Measurements from ENCODE around the gene S1PR1.

Gene S1PR1

GRCh38 chr1:101253976-101254674, 17.3 kb downstream of the S1PR1 start:
- Histone ChIP-seq H3K4me3 (ENCODE audit: low read depth, low read length) (no peak overlapping the region), H3K79me2 (ENCODE audit: control insufficient read depth, insufficient read depth, low read length, poor library complexity) (no peaks in the 10 kb centered on the region), H3K79me1 (ENCODE audit: low read length) (no peaks in the 10 kb centered on the region), H2AK5ac (ENCODE audit: low read length) (no peak overlapping the region), H3K4me1 (ENCODE audit: control insufficient read depth in 1 of 2, insufficient read depth in 2 of 2, low read length in 2 of 2) (peaks cover 5 to 7% of the 10 kb centered on the region in 2 experiments), H4K91ac (ENCODE audit: low read depth, low read length) (no peak overlapping the region), H3K27me3 (ENCODE audit: insufficient read depth, low read length) (no peaks in the 10 kb centered on the region), H3K23ac (ENCODE audit: low read length) (no peak overlapping the region), H3K9me3 (ENCODE audit: insufficient read depth, low read depth, low read length) (no peaks in the 10 kb centered on the region), H3K9ac (ENCODE audit: low read length) (no peak overlapping the region), H3K36me3 (ENCODE audit: control insufficient read depth in 1 of 2, insufficient read depth in 2 of 2, low read length in 2 of 2) (no peaks in the 10 kb centered on the region), H3K4me2 (ENCODE audit: low read length) (no peak overlapping the region), H3K14ac (ENCODE audit: low read length) (no peak overlapping the region), H2BK12ac (ENCODE audit: low read length) (no peak overlapping the region), H4K12ac (ENCODE audit: low read depth, low read length) (no peak overlapping the region), H3K4ac (ENCODE audit: low read depth, low read length) (no peak overlapping the region), H2BK5ac (ENCODE audit: low read depth, low read length, poor library complexity) (no peak overlapping the region), H2BK120ac (ENCODE audit: insufficient read depth, low read length, poor library complexity) (no peak overlapping the region), H4K8ac (ENCODE audit: low read depth, low read length) (no peak overlapping the region), H2AFZ (ENCODE audit: insufficient read depth, low read length, poor library complexity) (no peak overlapping the region), H3K18ac (ENCODE audit: low read length) (no peak overlapping the region), H3K27ac (ENCODE audit: low read depth, low read length) (no peak overlapping the region)
- DNase-seq, result peak in 1 of 2 donors; percentile 18
- no CpG with 5 or more reads among the region's 11 CpGs for WGBS (ENCODE audit: extremely low coverage, insufficient coverage, insufficient read length)

- H3K9me3 ChIP-seq (ENCODE audit: insufficient read depth, low read depth, low read length), result no peaks in the 10 kb centered on the region
- H3K9ac ChIP-seq (ENCODE audit: low read length), result no peak overlapping the region
- no peak overlapping the region for H4K91ac ChIP-seq (ENCODE audit: low read depth, low read length)
- H3K14ac ChIP-seq (ENCODE audit: low read length), result no peak overlapping the region
- H3K4me1 ChIP-seq (ENCODE audit: control insufficient read depth in 1 of 2, insufficient read depth in 2 of 2, low read length in 2 of 2), result peaks cover 5 to 7% of the 10 kb centered on the region in 2 experiments
- no peak overlapping the region for H2BK120ac ChIP-seq (ENCODE audit: insufficient read depth, low read length, poor library complexity)
- no peak overlapping the region for H3K4ac ChIP-seq (ENCODE audit: low read depth, low read length)
- no peak overlapping the region for H2BK12ac ChIP-seq (ENCODE audit: low read length)
- no peaks in the 10 kb centered on the region for H3K36me3 ChIP-seq (ENCODE audit: control insufficient read depth in 1 of 2, insufficient read depth in 2 of 2, low read length in 2 of 2)
- H3K79me2 ChIP-seq (ENCODE audit: control insufficient read depth, insufficient read depth, low read length, poor library complexity), result no peaks in the 10 kb centered on the region
- no peak overlapping the region for H4K12ac ChIP-seq (ENCODE audit: low read depth, low read length)
- no peak overlapping the region for H2BK5ac ChIP-seq (ENCODE audit: low read depth, low read length, poor library complexity)
- H2AFZ ChIP-seq (ENCODE audit: insufficient read depth, low read length, poor library complexity), result no peak overlapping the region
- no peak overlapping the region for H3K27ac ChIP-seq (ENCODE audit: low read depth, low read length)
- no peak overlapping the region for H2AK5ac ChIP-seq (ENCODE audit: low read length)
- no peak overlapping the region for H3K4me3 ChIP-seq (ENCODE audit: low read depth, low read length)
- H3K4me2 ChIP-seq (ENCODE audit: low read length), result no peak overlapping the region
- no peak overlapping the region for H4K8ac ChIP-seq (ENCODE audit: low read depth, low read length)
- no CpG with 5 or more reads among the region's 3 CpGs for WGBS (ENCODE audit: extremely low coverage, insufficient coverage, insufficient read length)
- H3K23ac ChIP-seq (ENCODE audit: low read length), result no peak overlapping the region
- no peak for DNase-seq
- H3K27me3 ChIP-seq (ENCODE audit: insufficient read depth, low read length), result no peaks in the 10 kb centered on the region
- H3K18ac ChIP-seq (ENCODE audit: low read length), result no peak overlapping the region
- no peaks in the 10 kb centered on the region for H3K79me1 ChIP-seq (ENCODE audit: low read length)
These were observed 20.9 kb downstream of the S1PR1 start for GRCh38 chr1:101257500-101258325.

GRCh38 chr1:101259744-101260148, 22.9 kb downstream of the S1PR1 start:
- H3K4me2 ChIP-seq (ENCODE audit: low read length), result no peak overlapping the region
- no peak overlapping the region for H3K4me3 ChIP-seq (ENCODE audit: low read depth, low read length)
- no peak overlapping the region for H4K91ac ChIP-seq (ENCODE audit: low read depth, low read length)

GRCh38 chr1:101260556-101261350, 23.9 kb downstream of the S1PR1 start:
- H3K18ac ChIP-seq (ENCODE audit: low read length), result no peak overlapping the region
- no peak overlapping the region for H2BK12ac ChIP-seq (ENCODE audit: low read length)
- no peak overlapping the region for H3K4me2 ChIP-seq (ENCODE audit: low read length)
- no peaks in the 10 kb centered on the region for H3K36me3 ChIP-seq (ENCODE audit: control insufficient read depth in 1 of 2, insufficient read depth in 2 of 2, low read length in 2 of 2)
- H3K14ac ChIP-seq (ENCODE audit: low read length), result no peak overlapping the region
- H2AFZ ChIP-seq (ENCODE audit: insufficient read depth, low read length, poor library complexity), result no peak overlapping the region
- no CpG with 5 or more reads among the region's 1 CpG for WGBS (ENCODE audit: extremely low coverage, insufficient coverage, insufficient read length)
- no peak overlapping the region for H3K27ac ChIP-seq (ENCODE audit: low read depth, low read length)
- H3K79me1 ChIP-seq (ENCODE audit: low read length), result no peaks in the 10 kb centered on the region
- no peak overlapping the region for H2BK5ac ChIP-seq (ENCODE audit: low read depth, low read length, poor library complexity)
- H4K8ac ChIP-seq (ENCODE audit: low read depth, low read length), result no peak overlapping the region
- H3K9me3 ChIP-seq (ENCODE audit: insufficient read depth, low read depth, low read length), result no peaks in the 10 kb centered on the region
- H3K9ac ChIP-seq (ENCODE audit: low read length), result no peak overlapping the region
- no peak for DNase-seq
- H4K12ac ChIP-seq (ENCODE audit: low read depth, low read length), result no peak overlapping the region
- peaks cover 7 to 9% of the 10 kb centered on the region in 2 experiments for H3K4me1 ChIP-seq (ENCODE audit: control insufficient read depth in 1 of 2, insufficient read depth in 2 of 2, low read length in 2 of 2)
- H2BK120ac ChIP-seq (ENCODE audit: insufficient read depth, low read length, poor library complexity), result no peak overlapping the region
- no peak overlapping the region for H3K23ac ChIP-seq (ENCODE audit: low read length)
- no peak overlapping the region for H2AK5ac ChIP-seq (ENCODE audit: low read length)
- no peaks in the 10 kb centered on the region for H3K79me2 ChIP-seq (ENCODE audit: control insufficient read depth, insufficient read depth, low read length, poor library complexity)
- no peak overlapping the region for H4K91ac ChIP-seq (ENCODE audit: low read depth, low read length)
- no peak overlapping the region for H3K4me3 ChIP-seq (ENCODE audit: low read depth, low read length)
- no peak overlapping the region for H3K4ac ChIP-seq (ENCODE audit: low read depth, low read length)
- H3K27me3 ChIP-seq (ENCODE audit: insufficient read depth, low read length), result no peaks in the 10 kb centered on the region

More at GRCh38 chr1:101259744-101260148, 22.9 kb downstream of the S1PR1 start:
- Histone ChIP-seq H3K9me3 (ENCODE audit: insufficient read depth, low read depth, low read length) (no peaks in the 10 kb centered on the region), H3K27ac (ENCODE audit: low read depth, low read length) (no peak overlapping the region), H2BK12ac (ENCODE audit: low read length) (no peak overlapping the region), H3K27me3 (ENCODE audit: insufficient read depth, low read length) (no peaks in the 10 kb centered on the region), H2AK5ac (ENCODE audit: low read length) (no peak overlapping the region), H3K23ac (ENCODE audit: low read length) (no peak overlapping the region), H3K4me1 (ENCODE audit: control insufficient read depth in 1 of 2, insufficient read depth in 2 of 2, low read length in 2 of 2) (peaks cover 7 to 8% of the 10 kb centered on the region in 2 experiments), H3K9ac (ENCODE audit: low read length) (no peak overlapping the region), H2BK5ac (ENCODE audit: low read depth, low read length, poor library complexity) (no peak overlapping the region), H3K18ac (ENCODE audit: low read length) (no peak overlapping the region), H4K8ac (ENCODE audit: low read depth, low read length) (no peak overlapping the region), H3K14ac (ENCODE audit: low read length) (no peak overlapping the region), H3K4ac (ENCODE audit: low read depth, low read length) (no peak overlapping the region), H3K79me2 (ENCODE audit: control insufficient read depth, insufficient read depth, low read length, poor library complexity) (no peaks in the 10 kb centered on the region), H2AFZ (ENCODE audit: insufficient read depth, low read length, poor library complexity) (no peak overlapping the region), H2BK120ac (ENCODE audit: insufficient read depth, low read length, poor library complexity) (no peak overlapping the region), H3K79me1 (ENCODE audit: low read length) (no peaks in the 10 kb centered on the region), H3K36me3 (ENCODE audit: control insufficient read depth in 1 of 2, insufficient read depth in 2 of 2, low read length in 2 of 2) (no peaks in the 10 kb centered on the region), H4K12ac (ENCODE audit: low read depth, low read length) (no peak overlapping the region)
- peak in 1 of 2 donors; percentile 34 for DNase-seq
